ENCODE results near the gene UNC5CL. TPM values are rescaled to one million over a fixed set of nuclear protein-coding genes. Genes with fewer than 3 reads are reported as not detected.

UNC5CL gene
- total and polyA plus RNA-seq, 8 donors: 2.3 to 84.8 (median 13.1) TPM

GRCh38 chr6:41040101-41040939 lies 1.3 kb upstream of the UNC5CL start:
- Histone ChIP-seq H3K4me1 (peaks cover 3 to 50% (median 42%) of the 10 kb centered on the region in 4 donors), H3K4me3 (no peak overlapping the region), H3K27me3 (no peaks in the 10 kb centered on the region), H3K36me3 (no peaks in the 10 kb centered on the region), H3K9me3 (no peaks in the 10 kb centered on the region), H3K27ac (peak overlapping the region; percentile 4 to 82 (median 64))
- intact Hi-C loops (cut with DNase I; ENCODE audit: low total_unique reads): no loop called here
- WGBS, 5 donors: 36 to 56% (median 48%) methylated on average over 6 of the region's 6 CpGs
- DNase-seq: peak; percentile 37 to 75
- TF ChIP-seq CTCF (IDR thresholded peaks at IDR 0.05) (no peak), POLR2AphosphoS5 (IDR thresholded peaks at IDR 0.05) (peak in 1 of 3 donors; percentile 20)

- intact Hi-C loops (cut with DNase I; ENCODE audit: low total_unique reads): no loop called here
- DNase-seq: no peak
- Histone ChIP-seq H3K4me1 (peaks cover 3 to 65% (median 40%) of the 10 kb centered on the region in 4 donors), H3K9me3 (no peaks in the 10 kb centered on the region), H3K4me3 (peak overlapping the region; percentile 9 to 54 (median 44)), H3K36me3 (peaks cover 0 to 18% (median 5%) of the 10 kb centered on the region in 4 donors), H3K27me3 (no peaks in the 10 kb centered on the region), H3K27ac (peak overlapping the region in 3 of 5 donors; percentile 64 to 82 (median 69))
- TF ChIP-seq POLR2AphosphoS5 (IDR thresholded peaks at IDR 0.05): no peak
- WGBS, 5 donors: 36 to 74% (median 52%) methylated on average over 2 to 3 of the region's 3 CpGs
These were observed 816 bp downstream of the UNC5CL start for GRCh38 chr6:41038205-41038604.

GRCh38 chr6:41037107-41037900 lies 1.7 kb downstream of the UNC5CL start:
- no peaks in the 10 kb centered on the region for H3K9me3 ChIP-seq
- peak overlapping the region in 3 of 4 donors; percentile 40 to 54 (median 49) for H3K4me3 ChIP-seq
- peaks cover 3 to 60% (median 40%) of the 10 kb centered on the region in 4 donors for H3K4me1 ChIP-seq
- intact Hi-C loops (cut with DNase I; ENCODE audit: low total_unique reads): no loop called here
- peaks cover 0 to 24% (median 10%) of the 10 kb centered on the region in 4 donors for H3K36me3 ChIP-seq
- TF ChIP-seq POLR2AphosphoS5 (IDR thresholded peaks at IDR 0.05) (no peak), EP300 (IDR thresholded peaks at IDR 0.05) (no peak), CTCF (IDR thresholded peaks at IDR 0.05) (no peak), POLR2A (IDR thresholded peaks at IDR 0.05) (no peak)
- WGBS, 5 donors: 45 to 69% (median 62%) methylated on average over 13 of the region's 13 CpGs
- peak overlapping the region in 3 of 5 donors; percentile 32 to 82 (median 37) for H3K27ac ChIP-seq
- DNase-seq: no peak
- no peaks in the 10 kb centered on the region for H3K27me3 ChIP-seq

GRCh38 chr6:41036601-41037000 lies 2.4 kb downstream of the UNC5CL start:
- intact Hi-C loops (cut with DNase I; ENCODE audit: low total_unique reads): no loop called here
- Histone ChIP-seq H3K36me3 (peaks cover 0 to 27% (median 12%) of the 10 kb centered on the region in 4 donors), H3K4me3 (peak overlapping the region in 3 of 4 donors; percentile 40 to 54 (median 49)), H3K27me3 (no peaks in the 10 kb centered on the region), H3K27ac (peak overlapping the region in 3 of 5 donors; percentile 32 to 82 (median 37)), H3K4me1 (peaks cover 3 to 59% (median 40%) of the 10 kb centered on the region in 4 donors), H3K9me3 (no peaks in the 10 kb centered on the region)
- 42 to 86% (median 83%) methylated on average over 2 of the region's 2 CpGs for WGBS, 5 donors
- no peak for TF ChIP-seq EP300 (IDR thresholded peaks at IDR 0.05)
- no peak for TF ChIP-seq POLR2A (IDR thresholded peaks at IDR 0.05)
- no peak for TF ChIP-seq POLR2AphosphoS5 (IDR thresholded peaks at IDR 0.05)
- TF ChIP-seq CTCF (IDR thresholded peaks at IDR 0.05): no peak
- DNase-seq: no peak
